HG03469 (cell line): ENCODE measurements around the gene GRIN3A.
"Not testable (repeated sequence)": the region's sequence is repeated elsewhere in the genome, so short reads cannot be mapped to it uniquely, and the experiment has no call there.

Experiments
- ATAC-seq: cut with Tn5 transposase; IDR thresholded peaks from one replicate; pipeline ENCODE4 v1.9.1; 2021; ENCODE audit warnings: mild to moderate bottlenecking, moderate library complexity, moderate number of reproducible peaks; ENCODE audit not compliant: unreplicated experiment

GRIN3A gene

GRCh38 chr9:101635473-101635872 is 103.0 kb downstream of the GRIN3A start:
- no peak for ATAC-seq

- no peak for ATAC-seq
Observed at GRCh38 chr9:101634741-101635409, 103.6 kb downstream of the GRIN3A start.

DNA sequence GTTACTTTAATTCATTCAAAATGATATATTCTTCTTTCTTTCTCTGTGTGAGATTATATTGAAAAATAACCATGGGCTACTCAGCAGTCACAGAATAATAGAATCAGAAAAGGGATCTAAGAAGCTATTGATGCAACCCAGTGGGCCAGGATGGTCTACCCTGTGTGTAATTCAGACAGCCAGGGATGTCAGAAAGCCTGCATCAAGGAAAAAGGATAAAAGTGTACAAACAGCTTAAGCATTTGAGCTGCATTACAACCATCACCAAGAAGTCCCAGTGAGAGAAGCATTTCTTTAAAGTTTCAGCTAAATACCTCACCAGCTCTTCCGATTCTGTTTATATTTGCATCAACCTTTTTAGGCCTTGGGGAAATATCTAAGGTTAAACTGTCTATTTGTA is 105.8 kb downstream of the GRIN3A start:
- no peak for ATAC-seq

DNA sequence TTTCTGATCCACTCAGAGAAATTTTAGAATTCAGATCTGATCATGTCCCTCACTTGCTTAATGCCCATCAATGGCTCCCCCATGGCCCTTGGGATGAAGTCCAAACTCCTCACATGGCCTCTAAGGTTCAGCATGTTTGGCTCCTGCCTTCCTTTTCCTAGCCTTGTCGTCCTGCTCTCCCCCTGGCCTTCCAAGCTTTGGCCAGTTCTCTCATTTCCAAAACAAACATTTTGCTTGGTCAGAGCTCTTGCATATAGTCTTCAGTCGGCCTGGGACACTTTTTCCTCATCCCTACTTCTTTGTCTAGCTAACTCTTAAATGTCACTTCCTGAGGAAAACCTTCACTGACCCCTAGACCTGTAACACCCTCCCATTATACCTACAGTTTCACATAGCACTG is 106.6 kb downstream of the GRIN3A start:
- no peak for ATAC-seq

GRCh38 chr9:101629636-101630035 is 108.8 kb downstream of the GRIN3A start:
- no peak for ATAC-seq

DNA sequence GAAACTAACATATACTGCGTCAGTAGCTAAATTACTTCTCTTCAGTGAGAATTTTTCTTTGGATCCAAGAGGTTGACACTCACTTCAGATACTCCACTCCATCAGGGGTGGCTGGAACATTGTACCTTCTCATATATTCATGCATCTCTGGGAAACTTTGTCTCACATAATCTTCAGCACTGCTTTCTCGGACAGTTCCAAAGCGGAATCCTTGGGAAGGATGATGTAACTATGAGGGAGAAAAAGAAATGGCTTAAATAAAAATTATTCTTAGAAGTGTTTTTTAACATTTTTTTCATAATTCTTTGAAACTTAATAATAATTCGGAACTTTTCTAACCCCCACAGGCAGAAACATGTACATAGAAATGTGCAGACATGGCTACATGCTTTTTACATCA is 110.3 kb downstream of the GRIN3A start:
- no peak for ATAC-seq

- ATAC-seq = no peak
Observed at GRCh38 chr9:101626295-101626694, 112.2 kb downstream of the GRIN3A start.

GRCh38 chr9:101625876-101626275 is 112.6 kb downstream of the GRIN3A start:
- ATAC-seq = no peak

DNA sequence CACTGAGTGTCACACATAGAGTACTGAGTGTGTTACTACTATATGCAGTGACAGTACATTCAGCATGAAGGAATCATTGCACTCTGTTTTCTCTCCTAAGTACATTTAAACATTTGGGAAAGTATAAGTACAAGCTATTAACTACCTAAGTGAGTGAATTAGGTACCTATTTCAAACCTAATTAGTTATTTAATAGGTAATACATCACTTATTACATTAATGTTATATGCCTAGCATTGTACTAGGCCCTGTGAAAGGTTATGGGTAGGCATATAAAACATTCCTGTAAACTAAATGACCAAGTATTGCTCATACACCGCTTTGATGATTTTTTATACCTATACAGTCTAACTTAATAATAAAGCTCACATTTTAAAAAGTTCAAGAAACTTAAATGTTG is 118.0 kb downstream of the GRIN3A start:
- no peak for ATAC-seq

GRCh38 chr9:101618698-101619097 is 119.7 kb downstream of the GRIN3A start:
- ATAC-seq = peak; percentile 67

- no peak for ATAC-seq
Observed at GRCh38 chr9:101605547-101605946, 132.9 kb downstream of the GRIN3A start.

GRCh38 chr9:101604296-101604695 is 134.2 kb downstream of the GRIN3A start:
- ATAC-seq = no peak

GRCh38 chr9:101601904-101602765 is 136.3 kb downstream of the GRIN3A start:
- no peak for ATAC-seq

- ATAC-seq = no peak
Observed at GRCh38 chr9:101594796-101595195, 143.7 kb downstream of the GRIN3A start, which contains the start of gene PPP3R2. Gene PPP3R2, minus strand, starts transcription at chr9:101594969. Its CDS starts 48 bp downstream, at chr9:101594921.

DNA sequence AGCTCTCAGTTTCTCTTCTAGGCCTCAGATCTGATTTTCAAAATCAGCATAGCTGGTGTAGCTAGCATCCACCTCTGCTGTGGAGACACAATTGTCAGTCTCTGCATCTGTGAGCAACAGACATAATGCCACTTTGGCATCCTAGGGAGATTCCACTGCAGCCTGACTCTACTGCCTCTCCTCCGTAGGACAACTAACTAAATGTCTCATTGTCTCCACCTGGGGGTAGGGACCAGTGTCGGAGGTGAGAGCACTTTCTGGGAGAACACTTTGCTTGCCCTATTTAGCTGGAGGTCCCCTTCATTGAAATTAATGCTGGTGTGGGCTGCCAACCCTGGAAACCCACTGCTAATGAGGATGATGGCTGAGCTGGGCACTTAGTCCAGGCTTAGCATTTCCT is 145.1 kb downstream of the GRIN3A start:
- no peak for ATAC-seq

DNA sequence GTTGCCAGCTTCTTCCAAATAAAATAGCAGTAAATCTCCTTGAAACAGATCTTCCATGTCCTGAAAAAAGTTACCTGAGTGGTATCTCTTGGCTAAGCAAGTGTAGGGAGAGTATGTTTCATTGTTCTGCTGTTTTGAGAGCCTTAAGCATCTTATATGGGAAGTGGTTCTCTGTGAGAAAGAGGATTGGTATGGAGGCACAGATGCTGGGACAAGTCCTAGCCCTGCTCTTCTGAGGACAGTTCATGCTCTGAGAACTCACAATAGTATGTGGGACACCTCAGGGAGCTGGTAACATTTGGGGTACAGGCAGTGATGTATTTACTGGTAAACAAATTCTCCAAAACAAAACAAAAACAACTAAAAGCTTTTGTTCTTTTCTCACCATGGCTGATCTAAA is 145.7 kb downstream of the GRIN3A start:
- no peak for ATAC-seq

- no peak for ATAC-seq
Observed at GRCh38 chr9:101591787-101592446, 146.5 kb downstream of the GRIN3A start.

DNA sequence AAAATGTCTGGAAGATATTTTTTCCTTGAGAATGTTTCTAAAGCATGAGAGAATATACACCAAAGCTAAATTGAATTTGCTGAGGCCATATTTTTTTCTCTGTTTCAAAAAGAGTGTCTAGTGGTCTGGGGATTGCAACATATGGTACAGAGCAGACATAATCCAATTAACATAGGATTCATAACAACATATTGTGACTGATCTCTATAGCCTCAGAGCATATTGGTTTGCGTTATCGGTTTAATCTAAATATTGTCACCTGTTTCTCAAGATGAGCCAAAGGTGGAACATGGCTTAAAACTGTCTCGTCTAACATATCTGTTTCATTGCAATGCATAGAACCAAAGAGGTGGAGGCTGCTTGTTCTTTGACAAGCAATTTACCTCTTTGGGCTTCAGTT is 147.5 kb downstream of the GRIN3A start:
- ATAC-seq = no peak

GRCh38 chr9:101590074-101590473 is 148.4 kb downstream of the GRIN3A start:
- not testable (repeated sequence) for ATAC-seq

DNA sequence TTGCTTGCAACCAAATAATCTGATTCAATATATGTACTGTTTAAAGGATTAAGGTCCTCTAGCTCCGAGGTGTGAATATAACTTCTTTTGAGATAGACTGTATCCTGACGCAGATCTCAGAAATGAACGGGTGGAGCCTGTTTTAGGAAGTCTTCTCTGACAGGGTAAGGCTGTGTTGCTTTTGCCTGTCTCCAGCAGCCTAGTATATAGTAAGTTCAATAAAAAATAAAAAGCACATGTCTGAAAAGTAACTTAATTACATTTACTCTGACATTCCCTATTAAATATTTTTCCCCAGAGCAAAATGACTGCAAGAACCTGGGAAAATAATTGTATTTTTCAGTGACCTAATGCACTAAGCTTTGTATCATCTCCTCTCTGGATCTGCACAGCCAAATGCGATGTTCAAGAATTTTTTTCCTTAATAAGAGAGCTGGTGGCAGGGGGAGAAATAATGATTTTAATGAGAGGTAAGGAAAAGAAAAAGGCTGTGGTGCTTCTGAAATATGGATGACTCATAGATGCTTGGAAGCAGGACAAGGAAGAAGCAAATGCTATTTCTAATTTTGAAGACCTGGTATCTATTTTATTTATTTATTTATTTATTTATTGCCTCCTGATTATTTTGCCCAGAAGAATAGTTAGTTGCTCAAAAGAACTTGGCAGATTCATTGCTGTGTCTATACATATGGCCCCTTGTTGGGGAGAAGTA is 151.0 kb downstream of the GRIN3A start:
- no peak for ATAC-seq

DNA sequence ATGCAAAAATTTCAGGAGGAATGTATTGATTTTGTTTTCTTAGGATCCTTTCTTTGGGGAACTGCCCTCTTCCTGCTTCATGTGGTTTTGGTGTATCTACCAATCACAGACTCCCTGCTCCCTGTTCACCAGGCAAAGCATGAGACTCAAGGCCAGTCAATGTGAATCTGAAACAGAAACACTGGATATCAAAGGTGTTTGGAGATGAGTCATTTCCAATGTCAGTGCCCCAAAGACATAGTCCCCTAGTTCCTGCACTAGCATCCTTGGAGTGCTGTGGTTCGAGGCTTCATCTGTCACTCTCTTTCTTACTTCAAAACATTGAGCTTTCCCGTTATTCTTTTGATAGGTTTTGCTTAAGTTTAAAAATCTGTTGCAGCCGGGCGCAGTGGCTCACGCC is 151.8 kb downstream of the GRIN3A start:
- peak; percentile 96 for ATAC-seq
